Ishikawa (cell line): ENCODE results near the gene NCBP3.

ENCODE experiments used
- CEBPB ChIP-seq: IDR thresholded peaks from 2 replicates; pipeline ENCODE4 v1.6.1; 2012
- CREB1 ChIP-seq: IDR thresholded peaks from 2 replicates; pipeline ENCODE4 v1.6.1; 2012; ENCODE audit warnings: low read depth
- EGR1 ChIP-seq: IDR thresholded peaks from 2 replicates; pipeline ENCODE4 v1.6.1; 2012
- EP300 ChIP-seq: IDR thresholded peaks from 2 replicates; pipeline ENCODE4 v1.6.1; 2012; ENCODE audit warnings: borderline replicate concordance
- FOXM1 ChIP-seq: IDR thresholded peaks from 2 replicates; pipeline ENCODE4 v1.6.1; 2012; ENCODE audit warnings: low read depth, borderline replicate concordance
- NFIC ChIP-seq: IDR thresholded peaks from 2 replicates; pipeline ENCODE4 v1.6.1; 2012
- TAF1 ChIP-seq: IDR thresholded peaks from 2 replicates; pipeline ENCODE4 v1.6.1; 2012; ENCODE audit warnings: low read depth, mild to moderate bottlenecking
- TEAD4 ChIP-seq: IDR thresholded peaks from 2 replicates; pipeline ENCODE4 v1.6.1; 2012
- YY1 ChIP-seq: IDR thresholded peaks from 2 replicates; pipeline ENCODE4 v1.6.1; 2012; ENCODE audit warnings: low read depth
- TF ChIP-seq, protein P1 (sequence below): IDR thresholded peaks from 2 replicates; pipeline ENCODE4 v1.6.1; 2012; ENCODE audit warnings: low read depth, mild to moderate bottlenecking

DNA sequence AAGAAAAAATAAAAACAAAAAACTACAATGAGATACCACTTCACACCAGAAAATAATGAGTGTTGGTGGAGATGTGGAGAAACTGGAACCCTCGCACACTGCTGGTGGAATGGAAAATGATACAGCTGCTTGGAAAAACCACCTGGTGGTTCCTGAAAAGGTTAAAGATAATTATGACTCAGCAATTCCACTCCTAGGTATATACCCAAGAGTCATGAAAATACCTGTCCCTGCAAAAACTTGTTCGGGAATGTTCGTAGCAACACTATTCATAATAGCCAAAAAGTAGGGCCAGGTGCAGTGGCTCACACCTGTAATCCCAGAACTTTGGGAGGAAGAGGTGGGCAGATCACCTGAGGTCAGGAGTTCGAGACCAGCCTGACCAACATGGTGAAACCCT lies 36.9 kb downstream of the NCBP3 start:
- no peak for TF ChIP-seq TAF1
- TF ChIP-seq, protein P1, sequence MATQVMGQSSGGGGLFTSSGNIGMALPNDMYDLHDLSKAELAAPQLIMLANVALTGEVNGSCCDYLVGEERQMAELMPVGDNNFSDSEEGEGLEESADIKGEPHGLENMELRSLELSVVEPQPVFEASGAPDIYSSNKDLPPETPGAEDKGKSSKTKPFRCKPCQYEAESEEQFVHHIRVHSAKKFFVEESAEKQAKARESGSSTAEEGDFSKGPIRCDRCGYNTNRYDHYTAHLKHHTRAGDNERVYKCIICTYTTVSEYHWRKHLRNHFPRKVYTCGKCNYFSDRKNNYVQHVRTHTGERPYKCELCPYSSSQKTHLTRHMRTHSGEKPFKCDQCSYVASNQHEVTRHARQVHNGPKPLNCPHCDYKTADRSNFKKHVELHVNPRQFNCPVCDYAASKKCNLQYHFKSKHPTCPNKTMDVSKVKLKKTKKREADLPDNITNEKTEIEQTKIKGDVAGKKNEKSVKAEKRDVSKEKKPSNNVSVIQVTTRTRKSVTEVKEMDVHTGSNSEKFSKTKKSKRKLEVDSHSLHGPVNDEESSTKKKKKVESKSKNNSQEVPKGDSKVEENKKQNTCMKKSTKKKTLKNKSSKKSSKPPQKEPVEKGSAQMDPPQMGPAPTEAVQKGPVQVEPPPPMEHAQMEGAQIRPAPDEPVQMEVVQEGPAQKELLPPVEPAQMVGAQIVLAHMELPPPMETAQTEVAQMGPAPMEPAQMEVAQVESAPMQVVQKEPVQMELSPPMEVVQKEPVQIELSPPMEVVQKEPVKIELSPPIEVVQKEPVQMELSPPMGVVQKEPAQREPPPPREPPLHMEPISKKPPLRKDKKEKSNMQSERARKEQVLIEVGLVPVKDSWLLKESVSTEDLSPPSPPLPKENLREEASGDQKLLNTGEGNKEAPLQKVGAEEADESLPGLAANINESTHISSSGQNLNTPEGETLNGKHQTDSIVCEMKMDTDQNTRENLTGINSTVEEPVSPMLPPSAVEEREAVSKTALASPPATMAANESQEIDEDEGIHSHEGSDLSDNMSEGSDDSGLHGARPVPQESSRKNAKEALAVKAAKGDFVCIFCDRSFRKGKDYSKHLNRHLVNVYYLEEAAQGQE, result no peak
- no peak for TF ChIP-seq CREB1
- TF ChIP-seq NFIC, result no peak
- TF ChIP-seq EP300, result no peak
- no peak for TF ChIP-seq EGR1
- TF ChIP-seq CEBPB, result no peak
- TF ChIP-seq FOXM1, result no peak
- TF ChIP-seq YY1, result no peak
- no peak for TF ChIP-seq TEAD4
